HCT116 (cell line): ENCODE measurements around the gene CDYL2. TPM values are rescaled to one million over a fixed set of nuclear protein-coding genes. Genes with fewer than 3 reads are reported as not detected.

Experiments used
- ATAC-seq: fragments of 200-7000 bp; cut with Tn5 transposase; 2 replicates; pipeline ENCODE4 v1.9.1; 2020; ENCODE audit warnings: mild to moderate bottlenecking, moderate library complexity
- BruUV-seq: library from RNA; stranded (reverse); fragments of 400-500 nt; replicated peaks from 2 replicates; lab custom pipeline; 2021; lab: Mats Ljungman, UMichigan
- CTCF ChIA-PET: fragments of 300-600 bp; sonication (Branson Sonifier 250); formaldehyde crosslinking; loops from one replicate; lab custom pipeline; 2021; ENCODE audit warnings: antibody characterized with exemption; lab: Charles Lee
- POLR2A ChIA-PET: fragments of 300-600, 350-600 bp; sonication (Branson Sonifier 250); formaldehyde crosslinking; loops from one replicate; lab custom pipeline; 2021; ENCODE audit warnings: antibody characterized with exemption; lab: Charles Lee
- RAD21 ChIA-PET, 2 experiments: fragments of 300-600 bp; sonication (Branson Sonifier 250); formaldehyde crosslinking; loops; one replicate each; lab custom pipeline; 2023; ENCODE audit warnings: low total read pairs in 2 of 2; ENCODE audit not compliant: uncharacterized antibody in 2 of 2, unreplicated experiment in 2 of 2, low non-redundant PET in 1 of 2; lab: Charles Lee
- DNase-seq: peaks from one replicate; pipeline ENCODE4 v3.0.0-alpha.2; 2010; ENCODE audit warnings: low read depth, low spot score
- H2AFZ ChIP-seq: fragments of 200-600 bp; shearing (Covaris generic), sonication (generic); 2 replicates; pipeline ENCODE4 v1.6.1; 2017; ENCODE audit warnings: low read depth, mixed run types, mixed read lengths, antibody characterized with exemption, low read length; ENCODE audit not compliant: poor library complexity, severe bottlenecking
- H3K27ac ChIP-seq: 2 replicates; pipeline ENCODE4 v1.5.1; 2012; ENCODE audit warnings: low read depth, low read length
- H3K27me3 ChIP-seq: fragments of 200-600 bp; sonication (generic); 2 replicates; pipeline ENCODE4 v1.6.1; 2016; ENCODE audit warnings: mixed run types, low read length, mixed read lengths; ENCODE audit not compliant: insufficient read depth
- H3K36me3 ChIP-seq, 2 experiments: fragments of 200-500 bp in 1 of 2; fragments of 200-600 bp in 1 of 2; sonication (Bioruptor generic) in 1 of 2; sonication (generic) in 1 of 2; 2 replicates each; pipeline versions ENCODE4 v1.5.1 to v1.6.1; 2014 to 2016; ENCODE audit warnings: low read length in 2 of 2, inconsistent platforms in 1 of 2, mixed read lengths in 1 of 2, mixed run types in 1 of 2; ENCODE audit not compliant: insufficient read depth in 2 of 2, control insufficient read depth in 1 of 2
- H3K4me1 ChIP-seq, 2 experiments: fragments of 200-600 bp in 1 of 2; sonication (generic) in 1 of 2; 2 replicates each; pipeline versions ENCODE4 v1.5.1 to v1.6.1; 2012 to 2017; ENCODE audit warnings: low read length in 2 of 2, inconsistent platforms in 1 of 2, mild to moderate bottlenecking in 1 of 2, mixed read lengths in 1 of 2, mixed run types in 1 of 2, moderate library complexity in 1 of 2; ENCODE audit not compliant: insufficient read depth in 2 of 2, control insufficient read depth in 1 of 2
- H3K4me2 ChIP-seq: fragments of 200-600 bp; sonication (generic); 2 replicates; pipeline ENCODE4 v1.6.1; 2017; ENCODE audit warnings: mixed run types, low read length, mixed read lengths
- H3K4me3 ChIP-seq, 2 experiments: fragments of 200-600 bp in 1 of 2; sonication (generic) in 1 of 2; replicated peaks in 1 of 2; 2 replicates each; pipeline ENCODE4 v1.5.1; 2011 to 2016; ENCODE audit warnings: low read length in 2 of 2, control low read depth in 1 of 2, low read depth in 1 of 2, mild to moderate bottlenecking in 1 of 2, mixed read lengths in 1 of 2, mixed run types in 1 of 2
- H3K79me2 ChIP-seq: fragments of 200-600 bp; sonication (generic); 2 replicates; pipeline ENCODE4 v1.6.1; 2017; ENCODE audit warnings: mild to moderate bottlenecking, mixed run types, low read length, moderate library complexity, mixed read lengths; ENCODE audit not compliant: insufficient read depth
- H3K9ac ChIP-seq: fragments of 200-600 bp; sonication (generic); 2 replicates; pipeline ENCODE4 v1.6.1; 2016; ENCODE audit warnings: low read length, mixed read lengths
- H3K9me2 ChIP-seq: fragments of 200-600 bp; sonication (generic), shearing (Covaris generic); 2 replicates; pipeline ENCODE4 v1.6.1; 2017; ENCODE audit warnings: mixed run types, mild to moderate bottlenecking, moderate library complexity; ENCODE audit not compliant: insufficient read depth
- H3K9me3 ChIP-seq, 2 experiments: fragments of 200-500 bp in 1 of 2; fragments of 200-600 bp in 1 of 2; sonication (Bioruptor generic) in 1 of 2; sonication (generic) in 1 of 2; 2 replicates each; pipeline ENCODE4 v1.6.1; 2014 to 2017; ENCODE audit warnings: low read length in 2 of 2, mixed read lengths in 2 of 2, inconsistent platforms in 1 of 2, low read depth in 1 of 2, mild to moderate bottlenecking in 1 of 2, mixed run types in 1 of 2, moderate library complexity in 1 of 2; ENCODE audit not compliant: control insufficient read depth in 1 of 2, insufficient read depth in 1 of 2
- H4K20me1 ChIP-seq: fragments of 200-600 bp; sonication (generic), shearing (Covaris generic); 2 replicates; pipeline ENCODE4 v1.6.1; 2017; ENCODE audit warnings: mixed run types, mild to moderate bottlenecking, moderate library complexity; ENCODE audit not compliant: insufficient read depth
- EGR1 ChIP-seq: IDR thresholded peaks from 2 replicates; pipeline ENCODE4 v1.6.1; 2012; ENCODE audit warnings: low read depth
- JUND ChIP-seq: IDR thresholded peaks from 2 replicates; pipeline ENCODE4 v1.6.1; 2012
- RAD21 ChIP-seq: IDR thresholded peaks from 2 replicates; pipeline ENCODE4 v1.6.1; 2012; ENCODE audit warnings: low read depth, mild to moderate bottlenecking
- SIN3A ChIP-seq: IDR thresholded peaks from 2 replicates; pipeline ENCODE4 v1.6.1; 2012; ENCODE audit warnings: low read depth
- SRF ChIP-seq: IDR thresholded peaks from 2 replicates; pipeline ENCODE4 v1.6.1; 2012; ENCODE audit warnings: low read depth
- YY1 ChIP-seq: IDR thresholded peaks from 2 replicates; pipeline ENCODE4 v1.6.1; 2011; ENCODE audit warnings: low read length, low read depth, moderate library complexity, mild to moderate bottlenecking; ENCODE audit not compliant: insufficient replicate concordance; ENCODE audit errors: extremely low read depth
- ZFX ChIP-seq: fragments of 450-650 bp; IDR thresholded peaks from 2 replicates; pipeline ENCODE4 v1.6.1; 2017
- intact Hi-C: fragments of 100-400 bp; cut with micrococcal nuclease; formaldehyde crosslinking; loops from 2 replicates; pipeline ENCODE4 v1.10.0; 2022
- total RNA-seq: library from RNA; stranded (reverse); gene quantifications from one replicate; pipeline ENCODE4 v1.2.1, GENCODE V29; 2021; ENCODE audit not compliant: unreplicated experiment
- TF ChIP-seq, protein P1 (sequence below): IDR thresholded peaks from 2 replicates; pipeline ENCODE4 v1.6.1; 2012
- TF ChIP-seq, protein P2 (sequence below): IDR thresholded peaks from 2 replicates; pipeline ENCODE4 v1.6.1; 2012; ENCODE audit warnings: low read depth
- TF ChIP-seq, protein P3 (sequence below), 3 experiments: fragments of 200-600 bp in 1 of 3; sonication (generic) in 1 of 3; IDR thresholded peaks in 2 of 3; conservative IDR thresholded peaks in 1 of 3; 2 replicates each; pipeline ENCODE4 v1.5.1; 2012 to 2017; ENCODE audit warnings: low read depth in 2 of 3, low read length in 2 of 3, antibody characterized with exemption in 1 of 3, borderline replicate concordance in 1 of 3, control low read depth in 1 of 3, mild to moderate bottlenecking in 1 of 3, mixed read lengths in 1 of 3, mixed run types in 1 of 3, moderate library complexity in 1 of 3; ENCODE audit not compliant: insufficient read depth in 1 of 3
- TF ChIP-seq, protein P4 (sequence below): IDR thresholded peaks from 2 replicates; pipeline ENCODE4 v1.6.1; 2012

Gene CDYL2
- total RNA-seq, 1 experiment from 2014 or later, result 0.10 TPM

DNA sequence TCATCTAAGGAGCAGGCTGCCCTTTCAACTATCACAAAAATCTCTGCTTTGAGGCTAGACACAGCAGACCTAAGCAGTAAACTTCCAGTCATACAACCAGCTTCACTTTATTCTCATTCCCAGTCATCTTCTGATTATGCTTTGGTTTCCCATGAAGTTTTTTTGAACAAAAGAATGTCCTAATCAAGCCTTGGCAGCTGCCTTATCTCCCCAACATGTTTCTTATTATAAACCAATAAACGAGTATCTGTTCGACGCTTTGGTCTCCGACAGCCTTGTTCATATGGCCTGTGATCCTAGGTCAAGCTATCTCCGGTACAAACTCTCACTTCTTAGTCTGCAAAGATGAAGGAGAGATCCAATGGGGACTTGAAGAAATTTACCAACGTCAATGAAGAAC, 47.4 kb upstream of the CDYL2 start:
- intact Hi-C loops, result no loop called here
- H4K20me1 ChIP-seq, result no peaks in the 10 kb centered on the region
- no peak overlapping the region for H3K9ac ChIP-seq
- H3K79me2 ChIP-seq, result no peaks in the 10 kb centered on the region
- H3K36me3 ChIP-seq, result no peaks in the 10 kb centered on the region
- ATAC-seq, result no peak
- RAD21 ChIA-PET, result no interaction called here
- H3K4me3 ChIP-seq, result no peak overlapping the region
- no peak for TF ChIP-seq EGR1
- TF ChIP-seq JUND, result no peak
- TF ChIP-seq, protein P1, sequence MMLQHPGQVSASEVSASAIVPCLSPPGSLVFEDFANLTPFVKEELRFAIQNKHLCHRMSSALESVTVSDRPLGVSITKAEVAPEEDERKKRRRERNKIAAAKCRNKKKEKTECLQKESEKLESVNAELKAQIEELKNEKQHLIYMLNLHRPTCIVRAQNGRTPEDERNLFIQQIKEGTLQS, result no peak
- TF ChIP-seq SIN3A, result no peak
- TF ChIP-seq YY1, result no peak
- TF ChIP-seq SRF, result no peak
- TF ChIP-seq, protein P2, sequence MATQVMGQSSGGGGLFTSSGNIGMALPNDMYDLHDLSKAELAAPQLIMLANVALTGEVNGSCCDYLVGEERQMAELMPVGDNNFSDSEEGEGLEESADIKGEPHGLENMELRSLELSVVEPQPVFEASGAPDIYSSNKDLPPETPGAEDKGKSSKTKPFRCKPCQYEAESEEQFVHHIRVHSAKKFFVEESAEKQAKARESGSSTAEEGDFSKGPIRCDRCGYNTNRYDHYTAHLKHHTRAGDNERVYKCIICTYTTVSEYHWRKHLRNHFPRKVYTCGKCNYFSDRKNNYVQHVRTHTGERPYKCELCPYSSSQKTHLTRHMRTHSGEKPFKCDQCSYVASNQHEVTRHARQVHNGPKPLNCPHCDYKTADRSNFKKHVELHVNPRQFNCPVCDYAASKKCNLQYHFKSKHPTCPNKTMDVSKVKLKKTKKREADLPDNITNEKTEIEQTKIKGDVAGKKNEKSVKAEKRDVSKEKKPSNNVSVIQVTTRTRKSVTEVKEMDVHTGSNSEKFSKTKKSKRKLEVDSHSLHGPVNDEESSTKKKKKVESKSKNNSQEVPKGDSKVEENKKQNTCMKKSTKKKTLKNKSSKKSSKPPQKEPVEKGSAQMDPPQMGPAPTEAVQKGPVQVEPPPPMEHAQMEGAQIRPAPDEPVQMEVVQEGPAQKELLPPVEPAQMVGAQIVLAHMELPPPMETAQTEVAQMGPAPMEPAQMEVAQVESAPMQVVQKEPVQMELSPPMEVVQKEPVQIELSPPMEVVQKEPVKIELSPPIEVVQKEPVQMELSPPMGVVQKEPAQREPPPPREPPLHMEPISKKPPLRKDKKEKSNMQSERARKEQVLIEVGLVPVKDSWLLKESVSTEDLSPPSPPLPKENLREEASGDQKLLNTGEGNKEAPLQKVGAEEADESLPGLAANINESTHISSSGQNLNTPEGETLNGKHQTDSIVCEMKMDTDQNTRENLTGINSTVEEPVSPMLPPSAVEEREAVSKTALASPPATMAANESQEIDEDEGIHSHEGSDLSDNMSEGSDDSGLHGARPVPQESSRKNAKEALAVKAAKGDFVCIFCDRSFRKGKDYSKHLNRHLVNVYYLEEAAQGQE, result no peak
- TF ChIP-seq, protein P3, sequence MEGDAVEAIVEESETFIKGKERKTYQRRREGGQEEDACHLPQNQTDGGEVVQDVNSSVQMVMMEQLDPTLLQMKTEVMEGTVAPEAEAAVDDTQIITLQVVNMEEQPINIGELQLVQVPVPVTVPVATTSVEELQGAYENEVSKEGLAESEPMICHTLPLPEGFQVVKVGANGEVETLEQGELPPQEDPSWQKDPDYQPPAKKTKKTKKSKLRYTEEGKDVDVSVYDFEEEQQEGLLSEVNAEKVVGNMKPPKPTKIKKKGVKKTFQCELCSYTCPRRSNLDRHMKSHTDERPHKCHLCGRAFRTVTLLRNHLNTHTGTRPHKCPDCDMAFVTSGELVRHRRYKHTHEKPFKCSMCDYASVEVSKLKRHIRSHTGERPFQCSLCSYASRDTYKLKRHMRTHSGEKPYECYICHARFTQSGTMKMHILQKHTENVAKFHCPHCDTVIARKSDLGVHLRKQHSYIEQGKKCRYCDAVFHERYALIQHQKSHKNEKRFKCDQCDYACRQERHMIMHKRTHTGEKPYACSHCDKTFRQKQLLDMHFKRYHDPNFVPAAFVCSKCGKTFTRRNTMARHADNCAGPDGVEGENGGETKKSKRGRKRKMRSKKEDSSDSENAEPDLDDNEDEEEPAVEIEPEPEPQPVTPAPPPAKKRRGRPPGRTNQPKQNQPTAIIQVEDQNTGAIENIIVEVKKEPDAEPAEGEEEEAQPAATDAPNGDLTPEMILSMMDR (IDR thresholded peaks at IDR 0.05 in 2 of 3, conservative IDR thresholded peaks at IDR 0.05 in 1 of 3; ENCODE audit: borderline replicate concordance in 1 of 3, insufficient read depth in 1 of 3, low read depth in 2 of 3, low read length in 2 of 3), result no peak
- TF ChIP-seq ZFX, result no peak
- no peak for TF ChIP-seq RAD21
- TF ChIP-seq, protein P4, sequence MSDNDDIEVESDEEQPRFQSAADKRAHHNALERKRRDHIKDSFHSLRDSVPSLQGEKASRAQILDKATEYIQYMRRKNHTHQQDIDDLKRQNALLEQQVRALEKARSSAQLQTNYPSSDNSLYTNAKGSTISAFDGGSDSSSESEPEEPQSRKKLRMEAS, result no peak
- TF ChIP-seq, all 23 proteins: peak for 0
- Histone ChIP-seq H3K27ac (no peak overlapping the region), H2AFZ (no peak overlapping the region), H3K4me2 (no peak overlapping the region), H3K27me3 (no peaks in the 10 kb centered on the region), H3K4me1 (no peaks in the 10 kb centered on the region), H3K9me2 (no peaks in the 10 kb centered on the region), H3K9me3 (no peaks in the 10 kb centered on the region)
- DNase-seq, result no peak
- no TSS peak for BruUV-seq
- ChIA-PET POLR2A (no interaction called here), CTCF (interaction anchor here (0.6 kb wide), 1 partner anchor 21 kb away, joined by 3 read pairs; no protein-coding TSS in a partner anchor)
